H9 (cell line): ENCODE measurements around the gene ICAM2. TPM values are rescaled to one million over a fixed set of nuclear protein-coding genes. Genes with fewer than 3 reads are reported as not detected.

Source experiments
- DNase-seq: peaks from one replicate; pipeline ENCODE4 v3.0.0-alpha.2; 2017
- H2AFZ ChIP-seq: one replicate; pipeline ENCODE4 v1.6.1; 2013; ENCODE audit warnings: mild to moderate bottlenecking, low read length, control low read depth, moderate library complexity
- H2AK5ac ChIP-seq: 2 replicates; pipeline ENCODE4 v1.6.1; 2013; ENCODE audit warnings: low read length, control low read depth, mixed read lengths; ENCODE audit not compliant: insufficient read length
- H2BK120ac ChIP-seq: one replicate; pipeline ENCODE4 v1.6.1; 2013; ENCODE audit warnings: low read depth, mild to moderate bottlenecking, low read length, control low read depth, inconsistent platforms; ENCODE audit not compliant: poor library complexity, severe bottlenecking
- H2BK12ac ChIP-seq: 2 replicates; pipeline ENCODE4 v1.6.1; 2013; ENCODE audit warnings: low read length, control low read depth, mixed read lengths, low read depth; ENCODE audit not compliant: insufficient read length
- H2BK15ac ChIP-seq: 2 replicates; pipeline ENCODE4 v1.6.1; 2013; ENCODE audit warnings: low read depth, low read length, control low read depth
- H2BK20ac ChIP-seq: one replicate; pipeline ENCODE4 v1.6.1; 2013; ENCODE audit warnings: low read depth, mild to moderate bottlenecking, low read length, control low read depth, inconsistent platforms; ENCODE audit not compliant: poor library complexity, severe bottlenecking
- H2BK5ac ChIP-seq: 2 replicates; pipeline ENCODE4 v1.6.1; 2013; ENCODE audit warnings: low read length, control low read depth, mixed read lengths; ENCODE audit not compliant: insufficient read length
- H3K14ac ChIP-seq: 2 replicates; pipeline ENCODE4 v1.6.1; 2013; ENCODE audit warnings: low read length, control low read depth; ENCODE audit not compliant: insufficient read depth
- H3K18ac ChIP-seq: 2 replicates; pipeline ENCODE4 v1.6.1; 2013; ENCODE audit warnings: low read depth, mild to moderate bottlenecking, mixed read lengths, low read length, control low read depth; ENCODE audit not compliant: insufficient read length
- H3K23ac ChIP-seq: 2 replicates; pipeline ENCODE4 v1.6.1; 2013; ENCODE audit warnings: low read length, control low read depth, mixed read lengths, low read depth; ENCODE audit not compliant: insufficient read length
- H3K23me2 ChIP-seq: 2 replicates; pipeline ENCODE4 v1.6.1; 2013; ENCODE audit warnings: low read depth, mild to moderate bottlenecking, mixed read lengths, low read length, control low read depth; ENCODE audit not compliant: insufficient read length, poor library complexity, severe bottlenecking
- H3K27ac ChIP-seq: 2 replicates; pipeline ENCODE4 v1.5.1; 2013; ENCODE audit warnings: low read length, control low read depth, mixed read lengths, low read depth; ENCODE audit not compliant: insufficient read length
- H3K27me3 ChIP-seq: 2 replicates; pipeline ENCODE4 v1.6.1; 2013; ENCODE audit warnings: low read length, control low read depth, inconsistent platforms; ENCODE audit not compliant: insufficient read depth
- H3K4ac ChIP-seq: 2 replicates; pipeline ENCODE4 v1.6.1; 2013; ENCODE audit warnings: low read depth, mild to moderate bottlenecking, control low read depth, inconsistent platforms, low read length, moderate library complexity
- H3K4me1 ChIP-seq: 2 replicates; pipeline ENCODE4 v1.6.1; 2013; ENCODE audit warnings: low read length, control low read depth, inconsistent platforms; ENCODE audit not compliant: insufficient read depth
- H3K4me2 ChIP-seq: 2 replicates; pipeline ENCODE4 v1.6.1; 2013; ENCODE audit warnings: low read length, control low read depth, mixed read lengths; ENCODE audit not compliant: insufficient read length, insufficient read depth
- H3K56ac ChIP-seq: 2 replicates; pipeline ENCODE4 v1.6.1; 2013; ENCODE audit warnings: low read depth, mild to moderate bottlenecking, mixed read lengths, low read length, control low read depth; ENCODE audit not compliant: insufficient read length
- H3K79me1 ChIP-seq: 2 replicates; pipeline ENCODE4 v1.6.1; 2013; ENCODE audit warnings: low read depth, mild to moderate bottlenecking, moderate library complexity, low read length, control low read depth, inconsistent platforms; ENCODE audit not compliant: insufficient read depth, poor library complexity, severe bottlenecking
- H3K79me2 ChIP-seq: 2 replicates; pipeline ENCODE4 v1.6.1; 2013; ENCODE audit warnings: low read length, control low read depth, inconsistent platforms; ENCODE audit not compliant: insufficient read depth
- H3K9ac ChIP-seq: 2 replicates; pipeline ENCODE4 v1.6.1; 2013; ENCODE audit warnings: low read length, control low read depth, mixed read lengths; ENCODE audit not compliant: insufficient read length; ENCODE audit errors: extremely low read depth
- H3K9me3 ChIP-seq: one replicate; pipeline ENCODE4 v1.6.1; 2013; ENCODE audit warnings: low read depth, low read length, inconsistent platforms; ENCODE audit not compliant: control insufficient read depth
- H3T11ph ChIP-seq: one replicate; pipeline ENCODE4 v1.6.1; 2013; ENCODE audit warnings: mild to moderate bottlenecking, low read length, control low read depth, inconsistent platforms
- H4K20me1 ChIP-seq: one replicate; pipeline ENCODE4 v1.6.1; 2013; ENCODE audit not compliant: control insufficient read depth, insufficient read length, insufficient read depth
- H4K5ac ChIP-seq: 2 replicates; pipeline ENCODE4 v1.6.1; 2013; ENCODE audit warnings: low read depth, mild to moderate bottlenecking, mixed read lengths, low read length, control low read depth; ENCODE audit not compliant: insufficient read length
- H4K8ac ChIP-seq: replicated peaks from 2 replicates; pipeline ENCODE4 v1.6.1; 2013; ENCODE audit warnings: low read length, control low read depth, mixed read lengths, low read depth; ENCODE audit not compliant: insufficient read length
- H4K91ac ChIP-seq: 2 replicates; pipeline ENCODE4 v1.6.1; 2013; ENCODE audit warnings: low read depth, mild to moderate bottlenecking, moderate library complexity, mixed read lengths, low read length, control low read depth; ENCODE audit not compliant: insufficient read length
- H3K27ac Mint-ChIP-seq, 3 experiments: 2 replicates in 2 of 3; 3 replicates in 1 of 3; pipeline ENCODE4 v1.8.0; 2020 to 2021; ENCODE audit warnings: mixed read lengths in 3 of 3, mild to moderate bottlenecking in 1 of 3, moderate library complexity in 1 of 3
- H3K27me3 Mint-ChIP-seq: 2 replicates; pipeline ENCODE4 v1.8.0; 2021; ENCODE audit warnings: low read depth, mild to moderate bottlenecking, moderate library complexity, mixed read lengths
- H3K36me3 Mint-ChIP-seq, 3 experiments: 2 replicates in 2 of 3; 3 replicates in 1 of 3; pipeline ENCODE4 v1.8.0; 2020 to 2021; ENCODE audit warnings: low read depth in 3 of 3, mixed read lengths in 3 of 3; ENCODE audit not compliant: insufficient read depth in 1 of 3
- H3K4me1 Mint-ChIP-seq, 2 experiments: 2 replicates each; pipeline ENCODE4 v1.8.0; 2020; ENCODE audit warnings: mixed read lengths in 2 of 2
- H3K4me3 Mint-ChIP-seq, 2 experiments: 2 replicates in 1 of 2; 3 replicates in 1 of 2; pipeline ENCODE4 v1.8.0; 2020 to 2021; ENCODE audit warnings: mild to moderate bottlenecking in 2 of 2, mixed read lengths in 2 of 2, moderate library complexity in 1 of 2
- H3K9me3 Mint-ChIP-seq, 2 experiments: 2 replicates in 1 of 2; 3 replicates in 1 of 2; pipeline ENCODE4 v1.8.0; 2020; ENCODE audit warnings: mild to moderate bottlenecking in 2 of 2, mixed read lengths in 2 of 2, moderate library complexity in 1 of 2
- whole genome bisulfite sequencing: extraction: QIAGEN DNeasy Blood & Tissue Kit; methylation state at CpG from one replicate; pipeline ENCODE4 v1.1.7; 2013; ENCODE audit warnings: missing lambda C conversion rate, low lambda C conversion rate, mixed read lengths; ENCODE audit not compliant: insufficient read length; ENCODE audit errors: extremely low coverage; 5-methylcytosine and 5-hydroxymethylcytosine counted together
- total RNA-seq: library from RNA; stranded (reverse); gene quantifications from 2 replicates; pipeline ENCODE4 v1.2.1, GENCODE V29; 2021
- TF ChIP-seq, protein P1 (sequence below): fragments of 200-600 bp; sonication (generic); conservative IDR thresholded peaks from 3 replicates; pipeline ENCODE4 v1.8.0; 2021; ENCODE audit warnings: antibody characterized with exemption, mild to moderate bottlenecking

ICAM2 gene
- total RNA-seq, 1 experiment from 2014 or later, result 0.28 TPM

DNA sequence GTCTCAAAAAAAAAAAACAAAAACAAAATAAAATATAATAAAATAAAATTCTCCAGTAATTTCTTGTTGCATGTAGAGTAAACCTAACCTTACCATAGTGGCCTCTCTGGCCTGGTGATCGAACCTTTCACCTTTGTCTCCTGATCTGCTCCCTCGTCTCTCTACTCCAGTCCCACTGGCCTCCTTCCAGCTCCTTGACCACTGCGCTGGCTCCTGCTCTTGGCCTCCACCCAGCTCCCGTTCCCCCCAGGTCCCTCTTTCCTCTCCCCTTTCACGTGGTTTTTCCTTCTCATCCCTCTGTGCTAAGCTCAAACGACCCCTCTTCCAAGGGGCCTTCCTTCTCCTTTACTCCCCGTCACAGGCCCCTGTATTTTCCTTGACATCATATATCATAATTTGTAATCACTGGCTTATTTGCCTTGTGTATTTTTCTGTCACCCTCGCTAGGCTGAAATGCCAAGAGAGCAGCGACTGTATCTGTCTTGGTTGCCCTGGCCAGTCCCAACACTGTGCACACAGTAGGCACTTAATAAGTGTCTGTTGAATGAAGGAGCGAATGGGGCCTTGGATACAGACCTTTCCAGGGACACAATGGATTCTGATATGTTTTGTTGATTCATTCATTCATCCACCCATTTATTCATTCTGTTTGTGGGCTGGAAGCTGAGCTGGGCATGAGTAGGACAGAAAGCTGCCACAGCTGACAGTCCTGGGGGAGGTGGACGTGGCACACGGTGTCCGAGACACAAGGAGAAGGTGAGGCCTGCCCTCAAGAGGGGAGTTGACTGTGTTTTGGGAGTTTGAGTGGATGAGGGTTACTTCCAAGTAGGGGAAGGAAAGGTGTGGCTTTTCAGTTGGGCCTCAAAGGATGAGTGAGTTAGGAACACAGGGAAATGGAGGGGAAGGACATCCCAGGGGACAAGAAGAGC is 41.9 kb downstream of the ICAM2 start:
- no peak overlapping the region for H2BK12ac ChIP-seq
- H4K91ac ChIP-seq, result no peak overlapping the region
- no peak overlapping the region for H2BK15ac ChIP-seq
- Mint-ChIP-seq H3K4me3 (no peak overlapping the region), H3K36me3 (peaks cover 6 to 13% (median 11%) of the 10 kb centered on the region in 3 experiments; a peak in 6 of 7 replicates), H3K27ac (no peak overlapping the region), H3K9me3 (peaks cover 15% of the 10 kb centered on the region in 2 experiments), H3K27me3 (peaks cover 3% of the 10 kb centered on the region), H3K4me1 (peaks cover 7 to 10% of the 10 kb centered on the region in 2 experiments)
- H3K23ac ChIP-seq, result no peak overlapping the region
- no CpG with 5 or more reads among the region's 13 CpGs for WGBS
- TF ChIP-seq, protein P1, sequence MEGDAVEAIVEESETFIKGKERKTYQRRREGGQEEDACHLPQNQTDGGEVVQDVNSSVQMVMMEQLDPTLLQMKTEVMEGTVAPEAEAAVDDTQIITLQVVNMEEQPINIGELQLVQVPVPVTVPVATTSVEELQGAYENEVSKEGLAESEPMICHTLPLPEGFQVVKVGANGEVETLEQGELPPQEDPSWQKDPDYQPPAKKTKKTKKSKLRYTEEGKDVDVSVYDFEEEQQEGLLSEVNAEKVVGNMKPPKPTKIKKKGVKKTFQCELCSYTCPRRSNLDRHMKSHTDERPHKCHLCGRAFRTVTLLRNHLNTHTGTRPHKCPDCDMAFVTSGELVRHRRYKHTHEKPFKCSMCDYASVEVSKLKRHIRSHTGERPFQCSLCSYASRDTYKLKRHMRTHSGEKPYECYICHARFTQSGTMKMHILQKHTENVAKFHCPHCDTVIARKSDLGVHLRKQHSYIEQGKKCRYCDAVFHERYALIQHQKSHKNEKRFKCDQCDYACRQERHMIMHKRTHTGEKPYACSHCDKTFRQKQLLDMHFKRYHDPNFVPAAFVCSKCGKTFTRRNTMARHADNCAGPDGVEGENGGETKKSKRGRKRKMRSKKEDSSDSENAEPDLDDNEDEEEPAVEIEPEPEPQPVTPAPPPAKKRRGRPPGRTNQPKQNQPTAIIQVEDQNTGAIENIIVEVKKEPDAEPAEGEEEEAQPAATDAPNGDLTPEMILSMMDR, result no peak
- H2AFZ ChIP-seq, result no peak overlapping the region
- H3K79me1 ChIP-seq, result no peaks in the 10 kb centered on the region
- no peak overlapping the region for H2BK120ac ChIP-seq
- DNase-seq, result no peak
- no peak overlapping the region for H4K8ac ChIP-seq
- peaks cover 5% of the 10 kb centered on the region for H3K9me3 ChIP-seq
- no peak overlapping the region for H3K18ac ChIP-seq
- H3K79me2 ChIP-seq, result no peaks in the 10 kb centered on the region
- no peaks in the 10 kb centered on the region for H4K20me1 ChIP-seq
- no peaks in the 10 kb centered on the region for H3K4me1 ChIP-seq
- no peak overlapping the region for H2BK20ac ChIP-seq
- no peak overlapping the region for H3K14ac ChIP-seq
- H3K4me2 ChIP-seq, result no peak overlapping the region
- H3K27me3 ChIP-seq, result no peaks in the 10 kb centered on the region
- H3T11ph ChIP-seq, result no peak overlapping the region
- H3K9ac ChIP-seq, result no peak overlapping the region
- H3K27ac ChIP-seq, result no peak overlapping the region
- H2AK5ac ChIP-seq, result no peak overlapping the region
- no peak overlapping the region for H3K4ac ChIP-seq
- H2BK5ac ChIP-seq, result no peak overlapping the region
- H3K23me2 ChIP-seq, result no peaks in the 10 kb centered on the region
- H3K56ac ChIP-seq, result no peak overlapping the region
- H4K5ac ChIP-seq, result no peak overlapping the region
